Thyroid gland (tissue), 4 donors: ENCODE results near the gene TMEM151B.

Source experiments
- CTCF ChIP-seq, 6 experiments: fragments of 200-600 bp in 3 of 6; fragments of 450-650 bp in 3 of 6; sonication (generic) in 3 of 6; IDR thresholded peaks; one replicate each; pipeline ENCODE4 v1.5.1; 2016 to 2019; ENCODE audit warnings: antibody characterized with exemption in 6 of 6, mild to moderate bottlenecking in 2 of 6, inconsistent platforms in 1 of 6, moderate library complexity in 1 of 6
- POLR2A ChIP-seq, 2 donors: fragments of 450-650 bp; IDR thresholded peaks; one replicate each; pipeline ENCODE4 v1.6.1; 2017; ENCODE audit warnings: antibody characterized with exemption in 2 of 2, mild to moderate bottlenecking in 2 of 2, moderate library complexity in 1 of 2

DNA sequence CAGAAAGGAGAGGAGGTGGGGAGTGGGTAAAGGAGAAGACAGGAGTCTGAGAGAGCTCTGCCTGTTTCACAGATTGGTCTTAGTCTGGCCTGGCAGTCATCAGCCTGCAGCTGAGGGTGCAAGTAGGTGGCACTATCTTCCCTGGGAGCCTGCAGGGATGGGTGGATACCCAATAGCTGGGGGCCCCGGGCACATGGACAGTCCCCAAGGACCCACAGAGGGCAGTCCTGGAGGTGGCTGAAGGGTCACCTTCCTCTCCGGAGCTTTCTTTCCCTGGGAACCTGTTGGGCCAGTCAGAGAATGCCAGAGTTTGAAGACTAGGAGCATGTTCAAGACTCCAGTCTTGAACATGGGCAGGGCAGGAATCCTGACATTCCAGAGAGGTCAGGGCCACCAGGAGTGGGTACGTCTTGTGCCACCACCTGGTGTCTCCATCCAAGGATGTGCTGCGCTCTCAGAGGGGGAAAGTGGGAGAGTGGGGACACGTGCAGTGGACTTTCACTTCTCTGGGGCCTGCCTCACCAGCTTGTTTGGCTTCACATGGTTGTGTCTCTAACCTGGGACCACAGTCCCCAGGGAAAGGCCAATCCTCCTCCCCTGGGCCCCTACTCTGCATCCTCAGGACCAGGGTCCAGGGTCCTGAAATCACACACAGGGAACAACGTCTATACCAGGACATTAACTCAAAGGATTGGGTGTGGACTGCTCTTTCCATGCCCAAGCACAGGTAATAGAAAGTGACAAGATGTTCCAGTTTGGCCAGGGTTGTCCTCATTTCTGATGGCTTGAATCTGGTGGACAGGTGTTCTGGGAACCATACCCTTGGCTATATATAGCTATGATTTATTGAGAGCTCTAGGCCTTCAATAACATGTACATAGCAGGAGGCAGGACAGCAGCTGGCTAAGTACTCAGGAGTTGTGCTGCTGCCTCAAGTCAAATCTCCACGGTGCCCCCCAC lies 24.9 kb downstream of the TMEM151B start:
- TF ChIP-seq POLR2A (IDR thresholded peaks at IDR 0.05) (no peak), CTCF (IDR thresholded peaks at IDR 0.05) (no peak)
